ENCODE data around the gene HINT1.

GRCh38 chr5:131211669-131212068, 46.6 kb upstream of the HINT1 start:
- TF ChIP-seq, protein P1, sequence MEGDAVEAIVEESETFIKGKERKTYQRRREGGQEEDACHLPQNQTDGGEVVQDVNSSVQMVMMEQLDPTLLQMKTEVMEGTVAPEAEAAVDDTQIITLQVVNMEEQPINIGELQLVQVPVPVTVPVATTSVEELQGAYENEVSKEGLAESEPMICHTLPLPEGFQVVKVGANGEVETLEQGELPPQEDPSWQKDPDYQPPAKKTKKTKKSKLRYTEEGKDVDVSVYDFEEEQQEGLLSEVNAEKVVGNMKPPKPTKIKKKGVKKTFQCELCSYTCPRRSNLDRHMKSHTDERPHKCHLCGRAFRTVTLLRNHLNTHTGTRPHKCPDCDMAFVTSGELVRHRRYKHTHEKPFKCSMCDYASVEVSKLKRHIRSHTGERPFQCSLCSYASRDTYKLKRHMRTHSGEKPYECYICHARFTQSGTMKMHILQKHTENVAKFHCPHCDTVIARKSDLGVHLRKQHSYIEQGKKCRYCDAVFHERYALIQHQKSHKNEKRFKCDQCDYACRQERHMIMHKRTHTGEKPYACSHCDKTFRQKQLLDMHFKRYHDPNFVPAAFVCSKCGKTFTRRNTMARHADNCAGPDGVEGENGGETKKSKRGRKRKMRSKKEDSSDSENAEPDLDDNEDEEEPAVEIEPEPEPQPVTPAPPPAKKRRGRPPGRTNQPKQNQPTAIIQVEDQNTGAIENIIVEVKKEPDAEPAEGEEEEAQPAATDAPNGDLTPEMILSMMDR (IDR thresholded peaks at IDR 0.05), result no peak
- no peak for TF ChIP-seq POLR2A (IDR thresholded peaks at IDR 0.05)

Measured in Peyer's patch (tissue), 4 donors.